WTC11 (cell line): ENCODE measurements around the gene SPOCD1. TPM values are rescaled to one million over a fixed set of nuclear protein-coding genes. Genes with fewer than 3 reads are reported as not detected.

Experiments
- ATAC-seq: fragments of 200-7000 bp; cut with Tn5 transposase; 2 replicates; pipeline ENCODE4 v1.10.0; 2021; ENCODE audit warnings: mild to moderate bottlenecking, moderate library complexity
- CTCF ChIA-PET: fragments of 300-600 bp; sonication (Branson Sonifier 250); formaldehyde crosslinking; loops from one replicate; lab custom pipeline; 2021; ENCODE audit warnings: antibody characterized with exemption; lab: Charles Lee
- POLR2A ChIA-PET: fragments of 350-600 bp; sonication (Branson Sonifier 250); formaldehyde crosslinking; loops from one replicate; lab custom pipeline; 2021; ENCODE audit warnings: antibody characterized with exemption; lab: Charles Lee
- DNase-seq: peaks from one replicate; pipeline ENCODE4 v3.0.0; 2021; ENCODE audit warnings: low spot score
- H3K27ac Mint-ChIP-seq: 2 replicates; pipeline ENCODE4 v1.8.0; 2021; ENCODE audit warnings: mixed read lengths
- H3K27me3 Mint-ChIP-seq: 2 replicates; pipeline ENCODE4 v1.8.0; 2021; ENCODE audit warnings: low read depth, mild to moderate bottlenecking, moderate library complexity, mixed read lengths
- H3K36me3 Mint-ChIP-seq: 2 replicates; pipeline ENCODE4 v1.8.0; 2021; ENCODE audit warnings: mixed read lengths
- H3K4me1 Mint-ChIP-seq: 2 replicates; pipeline ENCODE4 v1.8.0; 2022; ENCODE audit warnings: mixed read lengths
- H3K4me3 Mint-ChIP-seq: 2 replicates; pipeline ENCODE4 v1.8.0; 2021; ENCODE audit warnings: mild to moderate bottlenecking, moderate library complexity, mixed read lengths
- H3K9me3 Mint-ChIP-seq: 2 replicates; pipeline ENCODE4 v1.8.0; 2021; ENCODE audit warnings: mixed read lengths
- EMX1 ChIP-seq: fragments of 250-450 bp; sonication (Bioruptor Pico); IDR thresholded peaks from 2 replicates; pipeline ENCODE4 v1.8.0; 2021; ENCODE audit warnings: mild to moderate bottlenecking
- ERG ChIP-seq: fragments of 250-450 bp; sonication (Bioruptor Pico); IDR thresholded peaks from 2 replicates; pipeline ENCODE4 v1.8.0; 2021; ENCODE audit warnings: mild to moderate bottlenecking
- FOXP4 ChIP-seq: sonication (generic); formaldehyde crosslinking; IDR thresholded peaks from 2 replicates; pipeline ENCODE4 v1.8.0; 2022; ENCODE audit warnings: mild to moderate bottlenecking, missing genetic modification reagents
- GTF2I ChIP-seq: fragments of 250-450 bp; sonication (Bioruptor Pico); conservative IDR thresholded peaks from 2 replicates; pipeline ENCODE4 v1.4.0; 2021; ENCODE audit warnings: mild to moderate bottlenecking
- HMGA2 ChIP-seq: fragments of 250-450 bp; sonication (Bioruptor Pico); IDR thresholded peaks from 2 replicates; pipeline ENCODE4 v1.4.0; 2021; ENCODE audit warnings: mild to moderate bottlenecking, moderate library complexity
- KAT7 ChIP-seq: sonication (generic); formaldehyde crosslinking; IDR thresholded peaks from 2 replicates; pipeline ENCODE4 v1.8.1; 2023; ENCODE audit warnings: missing genetic modification reagents, mild to moderate bottlenecking, borderline replicate concordance
- NFE2L1 ChIP-seq: sonication (generic); formaldehyde crosslinking; IDR thresholded peaks from 2 replicates; pipeline ENCODE4 v1.8.1; 2023; ENCODE audit warnings: missing genetic modification reagents
- NFYB ChIP-seq: sonication (generic); formaldehyde crosslinking; conservative IDR thresholded peaks from 2 replicates; pipeline ENCODE4 v1.8.0; 2022; ENCODE audit warnings: low read depth, missing genetic modification reagents
- NR1H2 ChIP-seq: sonication (generic); formaldehyde crosslinking; IDR thresholded peaks from 2 replicates; pipeline ENCODE4 v1.9.0; 2021; ENCODE audit warnings: mild to moderate bottlenecking, moderate library complexity, missing genetic modification reagents
- SMAD3 ChIP-seq: sonication (generic); formaldehyde crosslinking; IDR thresholded peaks from 2 replicates; pipeline ENCODE4 v1.8.0; 2022; ENCODE audit warnings: missing genetic modification reagents, mild to moderate bottlenecking, borderline replicate concordance
- SMAD4 ChIP-seq: sonication (generic); formaldehyde crosslinking; IDR thresholded peaks from 2 replicates; pipeline ENCODE4 v1.8.0; 2022; ENCODE audit warnings: mild to moderate bottlenecking, missing genetic modification reagents
- TP53 ChIP-seq: sonication (generic); formaldehyde crosslinking; IDR thresholded peaks from 2 replicates; pipeline ENCODE4 v1.8.1; 2023; ENCODE audit warnings: mild to moderate bottlenecking, missing genetic modification reagents
- ZBTB21 ChIP-seq: sonication (generic); formaldehyde crosslinking; IDR thresholded peaks from 2 replicates; pipeline ENCODE4 v1.8.1; 2023; ENCODE audit warnings: mild to moderate bottlenecking, missing genetic modification reagents, borderline replicate concordance
- ZBTB43 ChIP-seq: sonication (generic); formaldehyde crosslinking; IDR thresholded peaks from 2 replicates; pipeline ENCODE4 v1.8.1; 2023; ENCODE audit warnings: mild to moderate bottlenecking, missing genetic modification reagents
- ZNF396 ChIP-seq: fragments of 250-450 bp; sonication (Bioruptor Pico); IDR thresholded peaks from 2 replicates; pipeline ENCODE4 v1.8.0; 2021; ENCODE audit warnings: mild to moderate bottlenecking, moderate library complexity, borderline replicate concordance
- total RNA-seq: library from RNA; stranded (reverse); gene quantifications from 3 replicates; pipeline ENCODE4 v1.2.3, GENCODE V29; 2021
- TF ChIP-seq, protein P1 (sequence below): sonication (generic); formaldehyde crosslinking; IDR thresholded peaks from 2 replicates; pipeline ENCODE4 v1.8.0; 2022; ENCODE audit warnings: mild to moderate bottlenecking, missing genetic modification reagents
- TF ChIP-seq, protein P2 (sequence below): sonication (generic); formaldehyde crosslinking; IDR thresholded peaks from 2 replicates; pipeline ENCODE4 v1.8.1; 2023; ENCODE audit warnings: mild to moderate bottlenecking, missing genetic modification reagents, borderline replicate concordance

Gene SPOCD1
- total RNA-seq, 1 experiment from 2014 or later, result 3.0 TPM

DNA sequence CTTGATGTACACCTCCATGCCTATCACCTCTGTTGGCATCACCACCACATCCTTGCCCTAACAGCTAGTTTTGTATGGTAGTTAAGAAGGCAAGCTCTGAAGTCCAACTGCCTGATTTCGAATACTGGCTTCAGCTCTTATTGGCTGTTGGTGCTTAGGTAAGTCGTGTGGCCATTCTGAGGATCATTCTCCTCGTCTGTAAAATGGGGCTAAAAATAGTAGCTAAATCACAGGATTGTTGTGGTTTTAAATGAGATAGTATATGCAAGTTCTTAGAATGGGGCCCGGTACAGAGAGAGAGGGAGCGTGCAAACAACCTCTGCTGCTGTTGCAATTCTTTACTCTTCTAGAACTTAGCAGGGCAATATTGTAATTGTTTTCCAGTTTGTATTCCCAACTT, 20.8 kb upstream of the SPOCD1 start:
- ChIA-PET POLR2A (no interaction called here), CTCF (interaction anchor here (5.0 kb wide), 1 partner anchor 127 kb away, joined by 25 read pairs; no protein-coding TSS in a partner anchor)
- H3K27ac Mint-ChIP-seq, result no peak overlapping the region
- TF ChIP-seq, protein P1, sequence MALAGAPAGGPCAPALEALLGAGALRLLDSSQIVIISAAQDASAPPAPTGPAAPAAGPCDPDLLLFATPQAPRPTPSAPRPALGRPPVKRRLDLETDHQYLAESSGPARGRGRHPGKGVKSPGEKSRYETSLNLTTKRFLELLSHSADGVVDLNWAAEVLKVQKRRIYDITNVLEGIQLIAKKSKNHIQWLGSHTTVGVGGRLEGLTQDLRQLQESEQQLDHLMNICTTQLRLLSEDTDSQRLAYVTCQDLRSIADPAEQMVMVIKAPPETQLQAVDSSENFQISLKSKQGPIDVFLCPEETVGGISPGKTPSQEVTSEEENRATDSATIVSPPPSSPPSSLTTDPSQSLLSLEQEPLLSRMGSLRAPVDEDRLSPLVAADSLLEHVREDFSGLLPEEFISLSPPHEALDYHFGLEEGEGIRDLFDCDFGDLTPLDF, result no peak
- no peak for TF ChIP-seq NFYB (CRISPR knock-in tag)
- no peak for TF ChIP-seq TP53 (CRISPR knock-in tag)
- no peak for TF ChIP-seq GTF2I
- H3K27me3 Mint-ChIP-seq, result peaks cover 3% of the 10 kb centered on the region; the same call in 1 of the 2 replicates
- no peaks in the 10 kb centered on the region for H3K4me1 Mint-ChIP-seq
- DNase-seq (no peak), ATAC-seq (no peak)
- no peak overlapping the region for H3K4me3 Mint-ChIP-seq
- H3K36me3 Mint-ChIP-seq, result no peaks in the 10 kb centered on the region
- 0 out of 2 replicates have a peak, but pooled peaks cover 3% of the 10 kb centered on the region for H3K9me3 Mint-ChIP-seq

GRCh38 chr1:31835415-31835814, 19.6 kb upstream of the SPOCD1 start:
- ATAC-seq, result no peak
- POLR2A ChIA-PET, result no interaction called here
- no peaks in the 10 kb centered on the region for H3K4me1 Mint-ChIP-seq
- no peak for TF ChIP-seq HMGA2
- TF ChIP-seq, all 79 proteins: peak for 0
- CTCF ChIA-PET, result interaction anchor here (0.9 to 5.0 kb wide), 4 partner anchors 20 to 142 kb away, joined by 3 to 25 read pairs (median 4); partner anchors contain the start of gene SPOCD1
- H3K36me3 Mint-ChIP-seq, result no peaks in the 10 kb centered on the region
- H3K27me3 Mint-ChIP-seq, result peaks cover 3% of the 10 kb centered on the region; the same call in 1 of the 2 replicates
- H3K27ac Mint-ChIP-seq, result no peak overlapping the region
- DNase-seq, result no peak
- H3K9me3 Mint-ChIP-seq, result 0 out of 2 replicates have a peak, but pooled peaks cover 3% of the 10 kb centered on the region
- H3K4me3 Mint-ChIP-seq, result no peak overlapping the region

- no peak overlapping the region for H3K4me3 Mint-ChIP-seq
- no peaks in the 10 kb centered on the region for H3K36me3 Mint-ChIP-seq
- no peaks in the 10 kb centered on the region for H3K4me1 Mint-ChIP-seq
- H3K27ac Mint-ChIP-seq, result no peak overlapping the region
- no peak for TF ChIP-seq NR1H2 (CRISPR knock-in tag)
- no peak for TF ChIP-seq EMX1 (CRISPR knock-in tag)
- TF ChIP-seq ERG, result no peak
- no peak for TF ChIP-seq ZBTB21 (CRISPR knock-in tag)
- TF ChIP-seq KAT7 (CRISPR knock-in tag), result no peak
- no peak for TF ChIP-seq NFE2L1
- TF ChIP-seq ZNF396, result no peak
- TF ChIP-seq SMAD3 (CRISPR knock-in tag), result no peak
- peaks cover 3% of the 10 kb centered on the region; the same call in 1 of the 2 replicates for H3K27me3 Mint-ChIP-seq
- DNase-seq (no peak), ATAC-seq (peak; percentile 56)
- CTCF ChIA-PET, result interaction anchor here (0.7 to 5.0 kb wide), 4 partner anchors 19 to 143 kb away, joined by 3 to 25 read pairs (median 4); partner anchors contain the start of gene SPOCD1
- POLR2A ChIA-PET, result no interaction called here
- 0 out of 2 replicates have a peak, but pooled peaks cover 3% of the 10 kb centered on the region for H3K9me3 Mint-ChIP-seq
Measured at GRCh38 chr1:31834501-31834900, 18.7 kb upstream of the SPOCD1 start.

DNA sequence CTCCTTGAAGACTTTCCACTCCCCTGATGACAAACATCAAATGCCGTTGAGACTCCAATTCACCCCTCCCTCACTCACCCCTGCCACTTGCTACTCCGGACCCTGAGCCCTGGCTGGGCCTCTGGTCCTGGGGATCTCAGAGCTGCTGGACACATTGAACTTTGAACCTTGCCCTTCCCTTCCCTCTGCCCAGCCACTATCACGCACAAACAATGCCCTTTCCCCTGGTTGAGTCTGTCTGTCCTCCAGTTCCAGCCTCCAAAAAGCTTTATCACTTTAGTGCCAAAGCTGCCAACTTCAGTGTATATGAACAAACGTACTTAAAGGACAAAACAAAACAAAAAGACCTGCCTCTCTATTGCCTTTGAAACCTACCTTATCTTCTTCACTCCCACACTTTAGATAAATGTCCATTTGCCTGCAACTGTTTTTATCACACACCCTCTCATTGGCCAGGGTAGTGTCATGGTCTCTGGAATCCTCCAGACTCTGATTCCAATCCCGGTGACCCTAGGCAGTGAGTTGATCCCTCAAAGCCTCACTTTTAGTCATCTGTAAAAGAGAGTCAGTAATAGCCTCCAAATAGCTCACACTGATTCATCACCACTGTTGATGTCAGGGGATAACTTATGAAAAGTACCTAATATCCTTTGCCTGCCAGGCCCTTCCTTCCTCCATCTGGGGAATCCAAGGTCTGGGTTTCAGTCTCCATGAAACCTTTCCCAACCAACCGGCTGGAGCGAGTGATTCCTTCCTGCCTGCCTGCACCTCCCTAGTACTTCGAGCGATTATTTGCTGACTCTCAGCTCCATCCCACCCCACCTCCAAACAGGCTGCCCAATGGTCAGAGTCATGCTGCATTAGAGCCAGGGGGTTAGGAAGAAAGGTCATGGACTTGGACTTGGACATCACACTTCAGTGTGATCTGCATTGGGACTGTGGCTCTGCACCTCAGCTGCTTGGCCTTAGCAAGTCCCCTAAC, 15.9 kb upstream of the SPOCD1 start:
- H3K27me3 Mint-ChIP-seq, result peaks cover 3% of the 10 kb centered on the region; the same call in 1 of the 2 replicates
- no peaks in the 10 kb centered on the region for H3K4me1 Mint-ChIP-seq
- H3K9me3 Mint-ChIP-seq, result 0 out of 2 replicates have a peak, but pooled peaks cover 3% of the 10 kb centered on the region
- ATAC-seq (no peak), DNase-seq (no peak)
- CTCF ChIA-PET, result interaction anchor here (0.8 kb wide), 1 partner anchor 132 kb away, joined by 3 read pairs; no protein-coding TSS in a partner anchor
- no peak overlapping the region for H3K27ac Mint-ChIP-seq
- POLR2A ChIA-PET, result no interaction called here
- H3K4me3 Mint-ChIP-seq, result no peak overlapping the region
- no peaks in the 10 kb centered on the region for H3K36me3 Mint-ChIP-seq
- TF ChIP-seq FOXP4 (CRISPR knock-in tag) (no peak), SMAD4 (no peak), ZBTB21 (CRISPR knock-in tag) (no peak), ZBTB43 (no peak), GTF2I (no peak), NR1H2 (CRISPR knock-in tag) (no peak)
- TF ChIP-seq, protein P2, sequence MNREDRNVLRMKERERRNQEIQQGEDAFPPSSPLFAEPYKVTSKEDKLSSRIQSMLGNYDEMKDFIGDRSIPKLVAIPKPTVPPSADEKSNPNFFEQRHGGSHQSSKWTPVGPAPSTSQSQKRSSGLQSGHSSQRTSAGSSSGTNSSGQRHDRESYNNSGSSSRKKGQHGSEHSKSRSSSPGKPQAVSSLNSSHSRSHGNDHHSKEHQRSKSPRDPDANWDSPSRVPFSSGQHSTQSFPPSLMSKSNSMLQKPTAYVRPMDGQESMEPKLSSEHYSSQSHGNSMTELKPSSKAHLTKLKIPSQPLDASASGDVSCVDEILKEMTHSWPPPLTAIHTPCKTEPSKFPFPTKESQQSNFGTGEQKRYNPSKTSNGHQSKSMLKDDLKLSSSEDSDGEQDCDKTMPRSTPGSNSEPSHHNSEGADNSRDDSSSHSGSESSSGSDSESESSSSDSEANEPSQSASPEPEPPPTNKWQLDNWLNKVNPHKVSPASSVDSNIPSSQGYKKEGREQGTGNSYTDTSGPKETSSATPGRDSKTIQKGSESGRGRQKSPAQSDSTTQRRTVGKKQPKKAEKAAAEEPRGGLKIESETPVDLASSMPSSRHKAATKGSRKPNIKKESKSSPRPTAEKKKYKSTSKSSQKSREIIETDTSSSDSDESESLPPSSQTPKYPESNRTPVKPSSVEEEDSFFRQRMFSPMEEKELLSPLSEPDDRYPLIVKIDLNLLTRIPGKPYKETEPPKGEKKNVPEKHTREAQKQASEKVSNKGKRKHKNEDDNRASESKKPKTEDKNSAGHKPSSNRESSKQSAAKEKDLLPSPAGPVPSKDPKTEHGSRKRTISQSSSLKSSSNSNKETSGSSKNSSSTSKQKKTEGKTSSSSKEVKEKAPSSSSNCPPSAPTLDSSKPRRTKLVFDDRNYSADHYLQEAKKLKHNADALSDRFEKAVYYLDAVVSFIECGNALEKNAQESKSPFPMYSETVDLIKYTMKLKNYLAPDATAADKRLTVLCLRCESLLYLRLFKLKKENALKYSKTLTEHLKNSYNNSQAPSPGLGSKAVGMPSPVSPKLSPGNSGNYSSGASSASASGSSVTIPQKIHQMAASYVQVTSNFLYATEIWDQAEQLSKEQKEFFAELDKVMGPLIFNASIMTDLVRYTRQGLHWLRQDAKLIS, result no peak
- TF ChIP-seq, all 79 proteins: peak for 0
